C4-2B (cell line): Measurements from ENCODE around the gene GNB1L.
"Not testable (repeated sequence)": the region's sequence is repeated elsewhere in the genome, so short reads cannot be mapped to it uniquely, and the experiment has no call there.

Experiments used
- H3K27ac ChIP-seq: fragments of 450-650 bp; 2 replicates; pipeline ENCODE4 v1.5.1; 2017
- CTCF ChIP-seq: fragments of 450-650 bp; conservative IDR thresholded peaks from 2 replicates; pipeline ENCODE4 v1.5.1; 2017; ENCODE audit warnings: mild to moderate bottlenecking
- ZFX ChIP-seq: fragments of 450-650 bp; IDR thresholded peaks from 2 replicates; pipeline ENCODE4 v1.6.1; 2017

The GNB1L gene

GRCh38 chr22:19832476-19833108 is 22.1 kb downstream of the GNB1L start:
- no peak overlapping the region for H3K27ac ChIP-seq
- TF ChIP-seq ZFX, result no peak
- TF ChIP-seq CTCF, result no peak

- not testable (repeated sequence) for H3K27ac ChIP-seq
Measured at GRCh38 chr22:19831979-19832378, 22.7 kb downstream of the GNB1L start.

GRCh38 chr22:19831016-19831415 is 23.7 kb downstream of the GNB1L start:
- no peak overlapping the region for H3K27ac ChIP-seq
- no peak for TF ChIP-seq CTCF
- no peak for TF ChIP-seq ZFX

- no peak overlapping the region for H3K27ac ChIP-seq
- TF ChIP-seq CTCF (no peak), ZFX (no peak)
Measured at GRCh38 chr22:19828035-19828401, 26.7 kb downstream of the GNB1L start.

- TF ChIP-seq ZFX, result no peak
- no peak overlapping the region for H3K27ac ChIP-seq
Measured at GRCh38 chr22:19827341-19828034, 27.2 kb downstream of the GNB1L start.

- no peak for TF ChIP-seq ZFX
- no peak for TF ChIP-seq CTCF
- H3K27ac ChIP-seq, result no peak overlapping the region; the same call in 1 of the 2 replicates
Measured at GRCh38 chr22:19826619-19826950, 28.1 kb downstream of the GNB1L start.

GRCh38 chr22:19825904-19826618 is 28.6 kb downstream of the GNB1L start:
- no peak for TF ChIP-seq CTCF
- TF ChIP-seq ZFX, result no peak
- H3K27ac ChIP-seq, result peak overlapping the region; percentile 42

GRCh38 chr22:19824926-19825339 is 29.7 kb downstream of the GNB1L start:
- TF ChIP-seq CTCF, result no peak
- no peak for TF ChIP-seq ZFX

More at GRCh38 chr22:19824926-19825339, 29.7 kb downstream of the GNB1L start:
- H3K27ac ChIP-seq, result no peak overlapping the region
